ENCODE data around the gene ZNF366.

The ZNF366 gene

GRCh38 chr5:72507231-72507906 lies at the start of gene ZNF366:
Gene ZNF366 (minus strand): TSS chr5:72507410. CDS start chr5:72461496, 45,914 bp downstream.
- DNase-seq (ENCODE audit: low spot score): no peak

- DNase-seq (ENCODE audit: low spot score): peak; percentile 33
Observed at GRCh38 chr5:72556351-72557166, 49.3 kb upstream of the ZNF366 start.

- DNase-seq (ENCODE audit: low spot score): no peak
Observed at GRCh38 chr5:72555871-72556270, 48.7 kb upstream of the ZNF366 start.

GRCh38 chr5:72554897-72555296 lies 47.7 kb upstream of the ZNF366 start:
- DNase-seq (ENCODE audit: low spot score): no peak

- DNase-seq (ENCODE audit: low spot score): no peak
Observed at GRCh38 chr5:72552041-72552557, 44.9 kb upstream of the ZNF366 start.

GRCh38 chr5:72550595-72550994 lies 43.4 kb upstream of the ZNF366 start:
- DNase-seq (ENCODE audit: low spot score): no peak

GRCh38 chr5:72543811-72544210 lies 36.6 kb upstream of the ZNF366 start:
- DNase-seq (ENCODE audit: low spot score): no peak

- DNase-seq (ENCODE audit: low spot score): no peak
Observed at GRCh38 chr5:72543365-72543764, 36.2 kb upstream of the ZNF366 start.

GRCh38 chr5:72542695-72543094 lies 35.5 kb upstream of the ZNF366 start:
- DNase-seq (ENCODE audit: low spot score): no peak

GRCh38 chr5:72541501-72542225 lies 34.5 kb upstream of the ZNF366 start:
- no peak for DNase-seq (ENCODE audit: low spot score)

GRCh38 chr5:72540759-72541438 lies 33.7 kb upstream of the ZNF366 start:
- no peak for DNase-seq (ENCODE audit: low spot score)

- DNase-seq (ENCODE audit: low spot score): no peak
Observed at GRCh38 chr5:72539726-72540125, 32.5 kb upstream of the ZNF366 start.

GRCh38 chr5:72539038-72539437 lies 31.8 kb upstream of the ZNF366 start:
- DNase-seq (ENCODE audit: low spot score): no peak

- DNase-seq (ENCODE audit: low spot score): no peak
Observed at GRCh38 chr5:72537166-72537565, 30.0 kb upstream of the ZNF366 start.

- no peak for DNase-seq (ENCODE audit: low spot score)
Observed at GRCh38 chr5:72531496-72532190, 24.4 kb upstream of the ZNF366 start.

- DNase-seq (ENCODE audit: low spot score): no peak
Observed at GRCh38 chr5:72530196-72530595, 23.0 kb upstream of the ZNF366 start.

- no peak for DNase-seq (ENCODE audit: low spot score)
Observed at GRCh38 chr5:72529383-72529782, 22.2 kb upstream of the ZNF366 start.

GRCh38 chr5:72525816-72526215 lies 18.6 kb upstream of the ZNF366 start:
- no peak for DNase-seq (ENCODE audit: low spot score)

GRCh38 chr5:72523960-72524582 lies 16.9 kb upstream of the ZNF366 start:
- DNase-seq (ENCODE audit: low spot score): no peak

GRCh38 chr5:72522607-72523006 lies 15.4 kb upstream of the ZNF366 start:
- no peak for DNase-seq (ENCODE audit: low spot score)

GRCh38 chr5:72519111-72519510 lies 11.9 kb upstream of the ZNF366 start:
- DNase-seq (ENCODE audit: low spot score): no peak
